Retinal pigment epithelial cell (primary cell): ENCODE results near the gene CCDC12.

Experiments
- DNase-seq: peaks from one replicate; pipeline ENCODE4 v3.0.0-alpha.2; 2010; ENCODE audit warnings: low read depth
- H3K4me3 ChIP-seq: 2 replicates; pipeline ENCODE4 v1.5.1; 2011; ENCODE audit warnings: mild to moderate bottlenecking, low read length, control low read depth, moderate library complexity
- CTCF ChIP-seq: conservative IDR thresholded peaks from 2 replicates; pipeline ENCODE4 v1.5.1; 2011; ENCODE audit warnings: low read depth, low read length, control low read depth, inconsistent platforms

The CCDC12 gene

GRCh38 chr3:46974421-46975171 is 1.9 kb downstream of the CCDC12 start:
- no peak overlapping the region for H3K4me3 ChIP-seq
- DNase-seq: no peak

GRCh38 chr3:46972396-46972795 is 4.1 kb downstream of the CCDC12 start:
- DNase-seq: no peak
- no peak for TF ChIP-seq CTCF
- H3K4me3 ChIP-seq: no peak overlapping the region

More at GRCh38 chr3:46974421-46975171, 1.9 kb downstream of the CCDC12 start:
- TF ChIP-seq CTCF: no peak

GRCh38 chr3:46971742-46972141 is 4.8 kb downstream of the CCDC12 start:
- TF ChIP-seq CTCF: no peak
- DNase-seq: no peak
- no peak overlapping the region for H3K4me3 ChIP-seq

- TF ChIP-seq CTCF: no peak
- H3K4me3 ChIP-seq: no peak overlapping the region
- DNase-seq: no peak
These were observed 5.4 kb downstream of the CCDC12 start for GRCh38 chr3:46971151-46971550.

- H3K4me3 ChIP-seq: no peak overlapping the region
- DNase-seq: no peak
- no peak for TF ChIP-seq CTCF
These were observed 6.0 kb downstream of the CCDC12 start for GRCh38 chr3:46970391-46971091.

GRCh38 chr3:46968783-46969428 is 7.6 kb downstream of the CCDC12 start:
- no peak for DNase-seq
- TF ChIP-seq CTCF: no peak
- H3K4me3 ChIP-seq: no peak overlapping the region
